Activated T-helper 1 cell treated with Interleukin-2 at 50 U/mL for 16 hours (primary cell): ENCODE measurements around the gene CCDC40.
"Not testable (repeated sequence)": the region's sequence is repeated elsewhere in the genome, so short reads cannot be mapped to it uniquely, and the experiment has no call there.

Experiments
- DNase-seq: peaks from one replicate; pipeline ENCODE4 v3.0.0-alpha.2; 2020; ENCODE audit warnings: low read depth

Gene CCDC40

DNA sequence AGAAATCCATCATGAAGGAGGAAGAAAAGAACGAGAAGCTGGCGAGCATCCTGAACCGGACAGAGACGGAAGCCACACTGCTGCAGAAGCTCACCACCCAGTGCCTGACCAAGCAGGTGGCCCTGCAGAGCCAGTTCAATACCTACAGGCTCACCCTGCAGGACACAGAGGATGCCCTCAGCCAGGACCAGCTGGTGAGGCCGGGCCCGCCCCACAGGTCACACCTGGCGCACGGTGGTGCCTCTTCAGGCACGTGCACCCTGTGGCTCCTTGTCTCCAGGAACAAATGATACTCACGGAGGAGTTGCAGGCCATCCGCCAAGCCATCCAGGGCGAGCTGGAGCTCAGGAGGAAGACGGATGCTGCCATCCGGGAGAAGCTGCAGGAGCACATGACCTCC, 45.2 kb downstream of the CCDC40 start:
- DNase-seq = no peak

DNA sequence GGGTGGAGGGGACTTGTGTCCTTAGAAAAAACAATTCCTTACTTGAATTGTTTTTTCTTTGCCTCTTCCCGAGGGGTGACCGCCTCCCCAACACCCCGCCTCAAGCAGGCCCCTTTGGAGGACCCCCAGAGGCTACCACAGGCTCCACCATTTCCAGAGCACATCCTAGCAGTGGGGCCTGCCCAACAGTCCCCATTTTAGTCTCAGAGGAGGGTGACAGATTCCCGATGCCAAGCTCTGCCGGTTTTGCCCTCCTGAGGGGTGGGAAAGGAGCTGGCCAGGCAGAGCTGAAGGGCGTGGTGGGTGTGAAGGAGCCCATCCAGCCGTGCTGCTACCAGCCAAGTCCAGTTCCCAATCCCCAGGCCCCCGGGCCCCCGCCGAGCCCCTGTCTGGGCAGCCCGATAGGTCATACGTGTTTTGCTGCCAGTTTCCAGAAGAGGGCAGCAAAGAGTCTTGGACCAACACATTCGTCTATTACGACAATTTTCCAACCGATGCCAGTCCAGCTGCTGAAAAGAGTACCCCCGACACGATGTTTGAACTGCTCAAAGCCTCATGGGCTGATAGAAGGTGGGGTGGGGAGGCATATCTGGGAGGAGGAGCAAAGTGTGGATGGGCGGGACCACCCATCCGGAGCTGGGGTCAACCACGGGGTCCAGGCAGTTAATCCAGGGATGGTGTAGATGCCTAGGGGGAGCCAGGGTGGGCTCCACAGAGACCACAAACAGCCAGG, 46.1 kb downstream of the CCDC40 start:
- DNase-seq = peak; percentile 25

GRCh38 chr17:80083136-80083661, 46.8 kb downstream of the CCDC40 start:
- DNase-seq = no peak

- DNase-seq = no peak
Measured at GRCh38 chr17:80084773-80085172, 48.3 kb downstream of the CCDC40 start.

GRCh38 chr17:80086081-80086480, 49.6 kb downstream of the CCDC40 start:
- DNase-seq = no peak

GRCh38 chr17:80086616-80087015, 50.2 kb downstream of the CCDC40 start:
- no peak for DNase-seq

DNA sequence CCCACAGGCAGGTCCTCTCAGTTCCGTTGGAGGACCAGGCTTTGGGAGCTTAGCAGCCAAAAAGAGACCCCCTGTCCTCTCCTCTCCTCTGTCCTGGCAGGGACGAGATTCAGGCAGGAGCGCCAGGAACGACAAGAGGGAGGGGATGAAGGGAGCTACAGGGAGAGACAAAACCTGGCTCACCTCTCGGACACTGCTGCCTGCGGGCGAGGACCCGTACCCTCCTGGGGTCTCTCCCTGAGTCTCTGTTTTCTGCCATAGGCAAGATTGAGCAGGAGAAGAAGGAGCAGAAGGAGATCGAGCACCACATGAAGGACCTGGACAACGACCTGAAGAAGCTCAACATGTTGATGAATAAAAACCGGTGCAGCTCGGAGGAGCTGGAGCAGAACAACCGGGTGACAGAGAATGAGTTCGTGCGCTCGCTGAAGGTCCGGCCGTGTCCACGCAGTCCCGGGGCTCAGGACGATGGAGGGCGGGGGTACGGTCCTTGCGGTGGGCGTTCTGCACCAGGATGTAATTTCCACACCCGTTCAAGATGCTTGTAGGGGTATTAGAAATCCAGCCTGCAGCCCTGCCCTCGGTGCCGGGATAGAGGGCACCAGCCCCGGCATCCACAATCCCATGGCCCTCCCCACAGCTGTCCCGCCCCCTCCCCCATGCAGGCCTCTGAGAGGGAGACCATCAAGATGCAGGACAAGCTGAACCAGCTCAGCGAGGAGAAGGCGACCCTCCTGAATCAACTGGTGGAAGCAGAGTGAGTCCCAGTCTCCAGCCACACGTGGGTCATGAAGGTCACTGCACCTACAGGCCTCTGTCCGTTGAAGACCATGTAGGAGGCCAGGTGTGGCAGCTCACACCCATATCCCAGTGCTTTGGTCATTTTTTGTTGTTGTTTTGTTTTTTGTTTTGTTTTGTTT, 51.2 kb downstream of the CCDC40 start:
- no peak for DNase-seq

DNA sequence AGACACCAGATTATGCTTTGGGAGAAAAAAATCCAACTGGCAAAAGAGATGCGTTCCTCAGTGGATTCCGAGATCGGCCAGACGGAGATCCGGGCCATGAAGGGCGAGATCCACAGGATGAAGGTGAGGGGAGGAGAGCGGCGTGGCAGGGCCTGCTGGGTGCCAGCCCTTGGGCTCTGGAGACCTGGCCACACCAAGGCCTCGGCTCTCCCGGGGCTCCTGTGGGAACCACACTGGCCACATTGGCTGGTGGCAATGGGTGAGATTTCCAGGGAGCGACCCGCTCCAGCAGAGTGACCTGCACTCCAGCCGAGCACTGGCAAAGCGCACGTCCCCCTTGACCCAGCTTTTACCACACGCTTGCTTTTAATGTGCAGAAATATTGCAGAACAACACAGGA, 53.3 kb downstream of the CCDC40 start:
- no peak for DNase-seq

GRCh38 chr17:80090164-80090563, 53.7 kb downstream of the CCDC40 start:
- not testable (repeated sequence) for DNase-seq

GRCh38 chr17:80091376-80091775, 54.9 kb downstream of the CCDC40 start:
- DNase-seq = no peak

DNA sequence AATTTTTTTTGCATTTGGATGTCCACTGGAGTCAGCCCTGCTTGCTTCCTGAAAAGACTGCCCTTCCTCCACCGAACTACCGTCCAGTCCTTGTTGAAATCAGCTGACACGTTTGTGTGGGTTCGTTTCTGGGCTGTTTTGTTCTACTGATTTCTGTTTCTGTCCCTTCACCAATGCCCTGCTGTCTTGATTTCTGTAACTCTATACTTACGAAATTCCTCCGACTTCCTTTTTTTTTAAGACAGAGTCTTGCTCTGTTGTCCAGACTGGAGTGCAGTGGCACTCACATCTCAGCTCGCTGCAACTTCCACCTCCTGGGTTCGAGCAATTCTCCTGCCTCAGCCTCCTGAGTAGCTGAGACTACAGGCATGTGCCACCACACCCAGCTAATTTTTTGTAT, 56.5 kb downstream of the CCDC40 start:
- no peak for DNase-seq

DNA sequence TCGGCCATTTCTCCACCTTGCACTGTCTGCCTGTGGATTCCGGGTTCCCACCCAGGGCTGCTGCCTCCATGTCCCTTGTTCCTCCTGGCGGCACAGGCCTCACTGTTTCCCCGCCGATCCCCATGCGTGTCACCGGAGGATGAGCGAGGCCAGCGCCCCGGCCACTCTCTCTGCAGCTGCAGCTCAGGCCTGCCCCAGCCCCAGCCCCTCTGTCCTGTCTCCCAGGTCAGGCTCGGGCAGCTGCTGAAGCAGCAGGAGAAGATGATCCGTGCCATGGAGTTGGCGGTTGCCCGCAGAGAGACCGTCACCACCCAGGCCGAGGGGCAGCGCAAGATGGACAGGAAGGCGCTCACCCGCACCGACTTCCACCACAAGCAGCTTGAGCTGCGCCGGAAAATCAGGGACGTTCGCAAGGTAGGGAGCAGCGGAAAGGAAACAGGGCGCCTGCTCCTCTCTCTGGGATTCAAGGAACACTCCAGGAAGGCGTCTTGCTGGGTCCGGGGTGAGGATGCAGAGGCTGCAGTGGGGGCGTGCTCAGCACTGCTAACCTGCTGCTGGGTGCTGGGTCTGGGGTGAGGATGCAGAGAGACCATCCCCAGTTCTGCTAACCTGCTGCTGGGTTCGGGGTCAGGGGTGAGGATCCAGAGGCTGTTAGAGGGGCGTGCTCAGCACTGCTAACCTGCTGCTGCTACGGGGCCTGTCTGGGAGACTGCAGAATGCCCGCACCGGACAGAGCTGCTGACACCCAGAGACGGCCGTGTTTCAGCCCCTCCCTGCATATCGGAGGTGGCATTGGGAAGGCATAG, 58.8 kb downstream of the CCDC40 start:
- DNase-seq = no peak

DNA sequence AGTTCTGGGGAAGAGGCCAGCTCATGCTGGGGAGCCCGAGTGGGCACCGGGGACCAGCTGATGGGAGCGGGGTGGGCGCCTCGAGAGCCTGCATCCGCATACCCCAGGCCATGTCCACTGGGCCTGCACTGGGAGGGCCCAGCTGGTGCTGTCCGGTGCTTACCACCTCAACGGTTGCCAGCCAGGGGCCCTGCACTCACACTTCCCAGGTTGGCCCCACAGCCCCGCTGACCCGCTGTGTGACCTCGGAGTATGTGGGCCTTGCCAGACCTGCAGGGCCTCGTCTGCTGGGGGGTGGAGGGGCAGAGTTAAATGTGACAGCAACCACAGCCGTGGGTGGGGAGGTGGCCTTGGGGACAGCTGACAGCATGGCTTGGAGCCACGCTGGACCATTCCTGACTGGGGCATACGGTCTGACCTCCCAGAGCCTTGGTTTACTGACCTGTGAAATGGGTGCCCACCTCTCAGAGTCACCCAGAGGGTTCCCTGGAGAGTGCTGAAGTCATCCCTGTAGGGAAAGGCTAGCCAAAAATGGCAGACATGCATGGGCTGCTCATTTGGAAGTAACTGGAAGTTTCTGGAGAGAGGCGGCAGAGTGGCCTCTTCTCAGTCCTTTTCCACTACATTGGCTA, 59.5 kb downstream of the CCDC40 start:
- DNase-seq = no peak

GRCh38 chr17:80096561-80097021, 60.1 kb downstream of the CCDC40 start:
- DNase-seq = no peak

DNA sequence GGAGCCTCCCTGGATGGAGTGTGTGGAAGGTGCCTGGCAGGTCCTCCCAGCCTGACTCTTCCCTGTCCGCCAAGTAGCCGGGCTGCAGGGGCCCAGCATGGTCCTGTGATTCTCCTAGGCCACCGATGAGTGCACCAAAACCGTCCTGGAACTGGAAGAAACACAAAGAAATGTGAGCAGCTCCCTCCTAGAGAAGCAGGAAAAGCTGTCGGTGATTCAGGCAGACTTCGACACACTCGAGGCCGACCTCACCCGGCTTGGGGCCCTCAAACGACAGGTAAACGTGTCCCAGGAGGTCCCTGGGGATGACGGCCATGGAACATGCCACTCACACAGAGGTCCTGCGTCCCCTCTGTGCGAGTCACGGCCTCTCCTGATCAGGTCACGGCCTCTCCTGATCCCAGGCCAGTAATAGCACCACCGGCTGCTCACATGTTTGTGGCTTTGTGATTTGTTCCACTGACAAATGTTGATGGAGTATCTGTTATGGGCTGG, 60.7 kb downstream of the CCDC40 start:
- DNase-seq = no peak

DNA sequence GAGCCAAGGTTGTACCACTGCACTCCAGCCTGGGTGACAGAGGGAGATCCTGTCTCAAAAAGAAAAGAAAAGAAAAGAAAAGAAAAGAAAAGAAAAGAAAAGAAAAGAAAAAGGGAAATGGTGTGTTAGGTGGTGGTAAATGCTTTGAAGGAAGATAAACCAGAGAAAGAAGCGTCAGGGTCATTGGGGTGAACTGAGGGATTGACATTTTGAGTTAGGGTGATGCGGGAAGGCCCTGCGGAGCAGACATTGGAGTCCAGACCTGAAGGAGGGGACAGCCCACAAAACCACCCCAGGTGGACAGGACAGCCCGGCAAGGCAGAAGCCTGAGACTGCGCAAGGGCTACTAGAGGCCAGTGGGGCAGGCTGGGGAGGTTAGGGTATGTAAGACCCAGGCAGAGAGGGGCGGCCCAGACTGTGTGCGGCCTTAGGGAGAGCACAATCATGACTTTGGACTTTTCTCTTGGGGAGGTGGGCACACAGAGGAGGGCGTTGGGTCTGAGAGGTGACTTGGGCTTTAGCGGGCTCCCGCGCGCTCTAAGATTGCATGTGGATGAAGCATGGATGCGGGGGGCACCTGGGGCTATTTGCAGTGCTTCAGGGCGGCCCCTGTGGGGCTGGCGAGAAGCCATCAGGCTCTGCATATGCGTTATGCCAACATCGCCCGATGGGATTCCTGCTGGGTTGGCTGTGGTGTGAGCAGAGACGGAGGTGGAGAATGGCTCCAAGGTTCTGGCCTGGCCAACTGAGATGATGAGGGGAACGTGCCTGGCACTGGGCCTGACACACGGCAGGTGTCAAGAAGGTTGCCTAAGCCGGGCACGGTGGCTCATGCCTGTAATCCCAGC, 61.6 kb downstream of the CCDC40 start:
- DNase-seq = no peak

DNA sequence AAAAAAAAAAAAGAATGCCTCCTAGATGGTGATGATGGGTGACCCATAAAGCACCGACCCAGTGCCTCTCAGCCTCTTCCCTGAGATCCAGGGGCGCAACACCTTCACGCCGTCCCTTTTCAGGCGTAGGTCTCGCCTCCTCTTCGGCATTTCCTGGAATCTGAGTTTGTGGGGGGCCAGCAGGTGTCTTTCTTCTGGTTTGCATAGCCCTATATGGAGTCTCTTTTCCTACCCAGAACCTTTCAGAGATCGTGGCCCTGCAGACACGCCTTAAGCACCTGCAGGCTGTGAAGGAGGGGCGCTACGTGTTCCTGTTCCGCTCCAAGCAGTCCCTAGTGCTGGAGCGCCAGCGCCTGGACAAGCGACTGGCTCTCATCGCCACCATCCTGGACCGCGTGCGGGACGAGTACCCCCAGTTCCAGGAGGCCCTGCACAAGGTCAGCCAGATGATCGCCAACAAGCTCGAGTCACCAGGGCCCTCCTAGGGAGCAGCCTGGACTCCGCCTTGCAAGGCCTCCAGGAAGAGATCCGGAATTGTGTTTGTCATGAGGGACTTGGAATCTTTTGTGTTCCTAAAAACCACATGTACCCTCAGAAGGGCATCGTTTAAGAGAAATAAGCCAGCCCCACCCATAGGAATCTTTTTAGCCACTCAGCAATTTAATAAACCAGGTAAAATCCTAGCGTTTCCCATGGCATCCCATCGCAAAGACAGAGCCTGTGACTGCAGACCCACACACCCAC, 63.0 kb downstream of the CCDC40 start:
- no peak for DNase-seq

DNA sequence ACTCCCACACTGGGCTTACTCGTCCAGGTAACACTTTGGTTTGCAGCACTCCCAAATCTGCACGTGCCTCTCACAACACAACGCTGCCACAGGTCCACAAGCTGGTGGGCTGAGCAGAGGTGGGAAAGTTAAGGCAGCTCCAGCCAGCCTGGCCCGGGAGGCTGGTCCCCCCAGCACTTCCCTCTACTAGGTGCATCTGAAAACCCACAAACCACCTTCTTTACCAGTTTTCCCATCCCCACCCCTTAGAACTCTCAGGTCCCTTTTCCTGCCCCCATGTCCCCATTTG, 63.5 kb downstream of the CCDC40 start:
- no peak for DNase-seq

DNA sequence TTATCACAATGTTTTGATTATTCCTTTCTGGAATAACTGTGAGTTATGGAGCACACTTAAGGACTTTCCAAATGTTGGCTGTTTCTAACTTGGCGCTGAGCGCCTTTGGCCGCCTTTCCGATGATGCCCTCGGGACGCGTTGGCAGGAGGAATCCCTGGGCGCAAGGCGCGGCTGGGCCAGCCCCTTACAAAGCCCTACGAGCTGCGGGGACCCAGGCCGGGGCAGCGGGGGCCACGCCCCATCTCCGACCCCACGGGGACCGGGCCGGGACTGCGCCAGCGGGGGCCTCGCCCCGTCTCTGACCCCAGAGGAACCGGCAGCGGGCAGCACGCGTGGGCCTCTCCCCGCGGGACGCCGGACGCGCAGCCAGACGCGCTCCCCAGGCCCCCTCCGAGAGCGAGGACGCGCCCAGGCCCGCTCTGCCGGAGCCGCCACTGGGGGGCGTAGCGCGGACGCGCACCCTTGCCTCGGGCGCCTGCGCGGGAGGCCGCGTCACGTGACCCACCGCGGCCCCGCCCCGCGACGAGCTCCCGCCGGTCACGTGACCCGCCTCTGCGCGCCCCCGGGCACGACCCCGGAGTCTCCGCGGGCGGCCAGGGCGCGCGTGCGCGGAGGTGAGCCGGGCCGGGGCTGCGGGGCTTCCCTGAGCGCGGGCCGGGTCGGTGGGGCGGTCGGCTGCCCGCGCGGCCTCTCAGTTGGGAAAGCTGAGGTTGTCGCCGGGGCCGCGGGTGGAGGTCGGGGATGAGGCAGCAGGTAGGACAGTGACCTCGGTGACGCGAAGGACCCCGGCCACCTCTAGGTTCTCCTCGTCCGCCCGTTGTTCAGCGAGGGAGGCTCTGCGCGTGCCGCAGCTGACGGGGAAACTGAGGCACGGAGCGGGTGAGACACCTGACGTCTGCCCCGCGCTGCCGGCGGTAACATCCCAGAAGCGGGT, 64.8 kb downstream of the CCDC40 start, which contains the start of gene GAA:
TSS of gene GAA (plus strand) at position 571 of the 935 bp plus-strand sequence. CDS start 3,006 bp downstream, outside the sequence.
- DNase-seq = peak; percentile 87
